HG03175 (cell line): Measurements from ENCODE around the gene DMD.

ENCODE experiments used
- ATAC-seq: cut with Tn5 transposase; IDR thresholded peaks from one replicate; pipeline ENCODE4 v1.9.1; 2021; ENCODE audit warnings: mild to moderate bottlenecking, moderate library complexity; ENCODE audit not compliant: unreplicated experiment

DMD gene

GRCh38 chrX:31099536-31100090, 2111.7 kb downstream of the DMD start:
- peak; percentile 73 for ATAC-seq

- ATAC-seq, result no peak
Measured at GRCh38 chrX:31098079-31098478, 2113.3 kb downstream of the DMD start.

GRCh38 chrX:31093639-31093975, 2117.7 kb downstream of the DMD start:
- ATAC-seq, result no peak

GRCh38 chrX:31092970-31093638, 2118.2 kb downstream of the DMD start:
- ATAC-seq, result no peak

GRCh38 chrX:31092476-31092875, 2118.9 kb downstream of the DMD start:
- no peak for ATAC-seq

GRCh38 chrX:31091819-31092218, 2119.5 kb downstream of the DMD start:
- no peak for ATAC-seq

GRCh38 chrX:31074522-31074921, 2136.8 kb downstream of the DMD start:
- ATAC-seq, result no peak

- ATAC-seq, result no peak
Measured at GRCh38 chrX:31071725-31072124, 2139.6 kb downstream of the DMD start, which contains the start of gene FTHL17. Gene FTHL17, minus strand, starts transcription at chrX:31072041. Its CDS starts 88 bp downstream, at chrX:31071953.

GRCh38 chrX:31071262-31071661, 2140.1 kb downstream of the DMD start:
- ATAC-seq, result no peak

- ATAC-seq, result peak; percentile 58
Measured at GRCh38 chrX:31070057-31070468, 2141.3 kb downstream of the DMD start.
